ENCODE data around the gene ARHGAP40. TPM values are rescaled to one million over a fixed set of nuclear protein-coding genes. Genes with fewer than 3 reads are reported as not detected.

ARHGAP40 gene
- total and polyA plus RNA-seq, 2 of the 4 experiments (the other 2 are of a cell fraction) = not detected

- H3K27me3 ChIP-seq (ENCODE audit: control insufficient read depth, insufficient read depth, low read length) = peaks cover 48% of the 10 kb centered on the region
- in situ Hi-C loops (cut with MboI; ENCODE audit: low sequenced_read_pairs) = no loop called here
Observed at GRCh38 chr20:38604873-38605303, 3.3 kb downstream of the ARHGAP40 start.

More at GRCh38 chr20:38604873-38605303, 3.3 kb downstream of the ARHGAP40 start:
- H3K9ac ChIP-seq (ENCODE audit: low read depth, low read length) = no peak overlapping the region
- H4K91ac ChIP-seq (ENCODE audit: insufficient read depth, low read depth, low read length) = no peak overlapping the region
- H3K4ac ChIP-seq (ENCODE audit: low read depth, low read length) = no peak overlapping the region
- H2AK5ac ChIP-seq (ENCODE audit: low read depth, low read length) = no peak overlapping the region
- dilution Hi-C loops (cut with HindIII; ENCODE audit: low sequenced_read_pairs, unreplicated experiment) = no loop called here
- no peak overlapping the region for H4K5ac ChIP-seq (ENCODE audit: low read depth, low read length)
- H2AFZ ChIP-seq (replicated peaks; ENCODE audit: low read length, poor library complexity) = no peak overlapping the region
- H3K56ac ChIP-seq (ENCODE audit: extremely low read depth, insufficient read depth, low read length) = no peak overlapping the region
- intact Hi-C loops (cut with micrococcal nuclease) = no loop called here
- no peak overlapping the region for H2BK15ac ChIP-seq (ENCODE audit: low read depth, low read length)
- no peaks in the 10 kb centered on the region for H3K36me3 ChIP-seq (ENCODE audit: control insufficient read depth, insufficient read depth, low read length)
- no peak overlapping the region for H3K14ac ChIP-seq (replicated peaks; ENCODE audit: low read depth, low read length)
- no peaks in the 10 kb centered on the region for H3K79me1 ChIP-seq (ENCODE audit: low read depth in 1 of 2, low read length in 2 of 2)
- H3K23ac ChIP-seq (ENCODE audit: low read depth, low read length) = no peak overlapping the region
- no peak overlapping the region for H3K18ac ChIP-seq (ENCODE audit: low read depth, low read length)
- peak; percentile 59 for ATAC-seq (ENCODE audit: low read depth)
- H2BK120ac ChIP-seq (ENCODE audit: low read depth, low read length) = no peak overlapping the region
- no peaks in the 10 kb centered on the region for H3K9me1 ChIP-seq (ENCODE audit: insufficient read depth, low read length)
- H4K8ac ChIP-seq (ENCODE audit: low read depth in 2 of 2, low read length in 2 of 2) = no peak overlapping the region
- H3K4me1 ChIP-seq (ENCODE audit: control insufficient read depth, insufficient read depth, low read length) = no peaks in the 10 kb centered on the region
- H2AK9ac ChIP-seq (replicated peaks; ENCODE audit: low read depth, low read length, poor library complexity) = no peak overlapping the region
- H2BK5ac ChIP-seq (ENCODE audit: low read depth, low read length, poor library complexity, severe bottlenecking) = no peak overlapping the region
- no peak overlapping the region for H3K4me2 ChIP-seq (ENCODE audit: low read depth, low read length)
- H3K4me3 ChIP-seq (ENCODE audit: insufficient read depth, low read depth, low read length) = no peak overlapping the region
- TF ChIP-seq CTCF (conservative IDR thresholded peaks at IDR 0.05; ENCODE audit: low read depth, low read length) (no peak), BHLHE40 (IDR thresholded peaks at IDR 0.05; ENCODE audit: low read depth, low read length) (no peak), RFX5 (IDR thresholded peaks at IDR 0.05; ENCODE audit: low read depth, low read length) (no peak), ELK1 (IDR thresholded peaks at IDR 0.05; ENCODE audit: borderline replicate concordance, low read depth, low read length) (no peak), RAD21 (IDR thresholded peaks at IDR 0.05; ENCODE audit: low read length) (no peak), CEBPB (IDR thresholded peaks at IDR 0.05; ENCODE audit: low read depth, low read length) (no peak), SMC3 (IDR thresholded peaks at IDR 0.05; ENCODE audit: low read depth, low read length) (no peak), MXI1 (IDR thresholded peaks at IDR 0.05; ENCODE audit: borderline replicate concordance, low read depth, low read length) (no peak), MAZ (IDR thresholded peaks at IDR 0.05; ENCODE audit: borderline replicate concordance, low read depth, low read length) (no peak), NFE2L2 (IDR thresholded peaks at IDR 0.05; ENCODE audit: low read depth, low read length) (no peak), CHD1 (IDR thresholded peaks at IDR 0.05; ENCODE audit: low read depth, low read length) (no peak), USF2 (IDR thresholded peaks at IDR 0.05; ENCODE audit: low read depth, low read length) (no peak)
- ChIA-PET POLR2A (ENCODE audit: unreplicated experiment) (no interaction called here), CTCF (interaction anchor here (1.4 kb wide), 1 partner anchor 25 kb away, joined by 3 read pairs; no protein-coding TSS in a partner anchor)
- no peak overlapping the region for H3K27ac ChIP-seq (ENCODE audit: insufficient read depth, low read length)
- no CpG with 5 or more reads among the region's 4 CpGs for WGBS, 2 experiments (ENCODE audit: extremely low coverage in 2 of 2, insufficient read length in 1 of 2)
- DNase-seq = peak; percentile 14
- H4K20me1 ChIP-seq (ENCODE audit: insufficient read depth, low read length) = no peaks in the 10 kb centered on the region
- BruUV-seq (replicated peaks) = no TSS peak
- no peaks in the 10 kb centered on the region for H3K9me3 ChIP-seq (ENCODE audit: control insufficient read depth, insufficient read depth, low read length)
- H2BK20ac ChIP-seq (ENCODE audit: low read depth, low read length) = no peak overlapping the region

Measured in IMR-90 (cell line).